Measurements from ENCODE around the gene RPS23.

The RPS23 gene

DNA sequence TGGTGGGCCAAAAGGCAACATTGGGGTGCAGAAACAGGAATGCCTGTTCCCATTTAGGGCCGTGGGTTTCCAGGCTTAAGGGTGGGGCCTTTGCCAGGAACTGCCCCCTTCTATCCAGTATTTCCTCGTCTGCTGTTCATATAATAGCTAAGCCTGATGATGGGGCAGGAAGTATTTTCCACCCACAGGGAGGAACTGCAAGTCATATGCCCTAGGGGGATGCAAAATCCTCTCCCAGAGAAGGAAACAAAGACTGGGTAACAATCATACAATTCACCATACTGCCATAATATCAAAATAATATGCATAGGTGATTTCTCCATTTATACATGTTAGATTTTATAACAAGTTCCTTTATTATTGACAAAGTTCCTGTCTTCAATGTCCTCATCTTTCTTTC lies 20.5 kb upstream of the RPS23 start:
- Mint-ChIP-seq H3K9me3 (peaks cover 3% of the 10 kb centered on the region), H3K36me3 (no peaks in the 10 kb centered on the region), H3K27me3 (no peaks in the 10 kb centered on the region), H3K4me3 (no peak overlapping the region), H3K27ac (no peak overlapping the region), H3K4me1 (peaks cover 6% of the 10 kb centered on the region)
- no peak for ATAC-seq

GRCh38 chr5:82297711-82298110 lies 19.6 kb upstream of the RPS23 start:
- no peaks in the 10 kb centered on the region for H3K36me3 Mint-ChIP-seq
- ATAC-seq = no peak
- no peak overlapping the region for H3K27ac Mint-ChIP-seq
- peaks cover 6% of the 10 kb centered on the region for H3K4me1 Mint-ChIP-seq
- peaks cover 3% of the 10 kb centered on the region for H3K9me3 Mint-ChIP-seq
- H3K27me3 Mint-ChIP-seq = no peaks in the 10 kb centered on the region
- no peak overlapping the region for H3K4me3 Mint-ChIP-seq

DNA sequence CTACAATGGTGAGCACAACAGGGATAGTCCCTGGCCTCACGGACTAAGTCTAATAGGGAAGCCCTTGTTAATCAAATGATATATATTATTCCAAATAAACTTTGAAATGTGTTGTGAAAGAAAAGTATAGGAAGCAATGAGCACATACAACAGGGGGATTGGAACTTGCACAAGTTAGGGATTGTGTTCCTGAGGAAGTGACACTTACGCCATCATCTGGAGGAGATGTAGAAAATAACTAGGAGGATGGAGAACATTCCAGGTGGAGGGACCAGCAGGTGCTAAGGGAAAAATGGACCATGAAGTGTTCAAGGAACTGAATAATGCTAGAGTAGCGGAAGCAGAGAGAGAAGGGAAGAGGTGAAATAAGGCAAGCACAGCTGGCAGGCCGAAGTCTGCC lies 18.8 kb upstream of the RPS23 start:
- no peak overlapping the region for H3K27ac Mint-ChIP-seq
- no peaks in the 10 kb centered on the region for H3K36me3 Mint-ChIP-seq
- H3K9me3 Mint-ChIP-seq = peaks cover 3% of the 10 kb centered on the region
- no peak for ATAC-seq
- H3K4me1 Mint-ChIP-seq = peaks cover 6% of the 10 kb centered on the region
- no peaks in the 10 kb centered on the region for H3K27me3 Mint-ChIP-seq
- H3K4me3 Mint-ChIP-seq = no peak overlapping the region

DNA sequence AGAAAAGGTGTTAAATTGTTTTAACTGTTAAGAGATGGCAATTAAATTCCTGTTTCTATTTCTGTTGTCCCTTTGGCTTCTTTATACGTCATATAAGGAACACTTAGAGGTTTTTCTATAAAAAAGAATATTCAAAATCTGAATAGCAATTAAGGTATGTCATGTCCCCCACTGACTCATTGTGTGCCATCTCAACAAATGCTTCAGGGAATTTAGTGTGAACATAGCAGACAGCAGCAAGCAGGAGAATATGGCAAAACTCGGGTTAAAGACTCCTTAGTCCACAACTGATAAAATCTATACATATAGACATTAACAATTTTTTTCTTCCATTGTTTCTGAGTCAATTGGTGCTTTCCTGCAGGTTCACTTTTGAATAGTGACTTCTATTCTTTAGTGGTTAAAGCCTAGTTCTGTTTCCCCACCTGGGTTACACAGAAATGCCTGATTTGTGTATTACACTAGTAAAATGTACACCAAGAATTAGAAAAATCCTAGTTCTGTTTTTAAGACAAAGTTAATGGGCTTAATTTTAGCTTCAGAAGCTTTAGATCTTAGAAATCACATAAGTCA lies 17.9 kb upstream of the RPS23 start:
- Mint-ChIP-seq H3K9me3 (peaks cover 3% of the 10 kb centered on the region), H3K27me3 (no peaks in the 10 kb centered on the region), H3K4me1 (peaks cover 6% of the 10 kb centered on the region), H3K27ac (no peak overlapping the region), H3K36me3 (no peaks in the 10 kb centered on the region), H3K4me3 (no peak overlapping the region)
- no peak for ATAC-seq

GRCh38 chr5:82295144-82295543 lies 17.0 kb upstream of the RPS23 start:
- Mint-ChIP-seq H3K9me3 (peaks cover 3% of the 10 kb centered on the region), H3K4me3 (no peak overlapping the region), H3K27me3 (no peaks in the 10 kb centered on the region), H3K27ac (no peak overlapping the region), H3K4me1 (peaks cover 6% of the 10 kb centered on the region), H3K36me3 (no peaks in the 10 kb centered on the region)
- ATAC-seq = no peak

- no peaks in the 10 kb centered on the region for H3K27me3 Mint-ChIP-seq
- ATAC-seq = no peak
- no peaks in the 10 kb centered on the region for H3K4me1 Mint-ChIP-seq
- H3K36me3 Mint-ChIP-seq = no peaks in the 10 kb centered on the region
- no peak overlapping the region for H3K27ac Mint-ChIP-seq
- H3K4me3 Mint-ChIP-seq = no peak overlapping the region
- H3K9me3 Mint-ChIP-seq = no peaks in the 10 kb centered on the region
These were observed 13.3 kb upstream of the RPS23 start for GRCh38 chr5:82291420-82291819.

- H3K27me3 Mint-ChIP-seq = no peaks in the 10 kb centered on the region
- no peaks in the 10 kb centered on the region for H3K36me3 Mint-ChIP-seq
- H3K4me3 Mint-ChIP-seq = no peak overlapping the region
- ATAC-seq = no peak
- no peak overlapping the region for H3K27ac Mint-ChIP-seq
- no peaks in the 10 kb centered on the region for H3K4me1 Mint-ChIP-seq
- H3K9me3 Mint-ChIP-seq = no peaks in the 10 kb centered on the region
These were observed 12.8 kb upstream of the RPS23 start for GRCh38 chr5:82290908-82291307.

DNA sequence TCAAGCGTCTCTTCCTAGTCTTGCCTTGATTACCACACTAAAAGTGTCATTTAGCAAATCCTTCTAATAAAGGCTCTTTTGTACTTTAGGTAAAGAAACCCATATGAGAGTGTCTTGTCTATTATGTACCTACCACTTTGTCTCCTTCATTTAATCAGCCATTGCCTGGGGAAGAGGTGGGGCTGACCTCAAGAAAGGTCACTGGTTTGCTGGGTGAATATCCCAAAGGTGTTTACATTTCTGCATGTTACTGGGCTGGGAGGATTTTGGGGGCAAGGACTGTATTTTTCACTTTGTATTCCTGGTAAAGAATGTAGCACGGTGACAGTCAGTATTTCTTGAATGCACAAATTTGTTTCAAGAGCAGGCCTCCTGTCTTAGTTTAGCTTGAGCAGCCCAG lies 11.9 kb upstream of the RPS23 start:
- Mint-ChIP-seq H3K27ac (no peak overlapping the region), H3K9me3 (no peaks in the 10 kb centered on the region), H3K36me3 (no peaks in the 10 kb centered on the region)

GRCh38 chr5:82287625-82288024 lies 9.5 kb upstream of the RPS23 start:
- no peaks in the 10 kb centered on the region for H3K4me1 Mint-ChIP-seq
- ATAC-seq = no peak
- H3K36me3 Mint-ChIP-seq = no peaks in the 10 kb centered on the region
- no peaks in the 10 kb centered on the region for H3K27me3 Mint-ChIP-seq
- no peaks in the 10 kb centered on the region for H3K9me3 Mint-ChIP-seq
- H3K27ac Mint-ChIP-seq = no peak overlapping the region
- H3K4me3 Mint-ChIP-seq = no peak overlapping the region

More for the DNA sequence above, 11.9 kb upstream of the RPS23 start:
- no peak overlapping the region for H3K4me3 Mint-ChIP-seq
- no peaks in the 10 kb centered on the region for H3K4me1 Mint-ChIP-seq
- no peak for ATAC-seq
- H3K27me3 Mint-ChIP-seq = no peaks in the 10 kb centered on the region

DNA sequence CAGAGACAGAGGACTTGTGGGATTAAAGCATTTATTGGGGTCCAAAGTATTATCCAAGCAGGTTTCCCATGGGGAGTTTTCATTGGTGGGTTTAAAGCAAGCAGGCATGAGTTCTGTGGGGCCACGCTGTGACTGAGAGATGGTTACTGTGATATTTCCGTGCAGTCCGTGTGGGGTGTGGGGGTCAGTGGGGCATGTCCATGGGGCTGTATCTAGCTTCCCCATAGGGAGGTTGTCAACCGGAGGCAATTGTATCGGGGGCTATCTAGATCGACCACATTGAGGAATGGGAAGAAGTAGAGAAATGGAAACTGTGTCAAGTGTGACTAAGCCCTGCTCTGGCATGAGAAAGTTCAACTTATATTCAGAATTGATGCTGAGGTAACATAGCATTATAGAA lies 7.1 kb upstream of the RPS23 start:
- Mint-ChIP-seq H3K9me3 (no peaks in the 10 kb centered on the region), H3K36me3 (peaks cover 5% of the 10 kb centered on the region), H3K4me3 (no peak overlapping the region), H3K27me3 (no peaks in the 10 kb centered on the region), H3K27ac (no peak overlapping the region), H3K4me1 (peaks cover 12% of the 10 kb centered on the region)
- no peak for ATAC-seq

DNA sequence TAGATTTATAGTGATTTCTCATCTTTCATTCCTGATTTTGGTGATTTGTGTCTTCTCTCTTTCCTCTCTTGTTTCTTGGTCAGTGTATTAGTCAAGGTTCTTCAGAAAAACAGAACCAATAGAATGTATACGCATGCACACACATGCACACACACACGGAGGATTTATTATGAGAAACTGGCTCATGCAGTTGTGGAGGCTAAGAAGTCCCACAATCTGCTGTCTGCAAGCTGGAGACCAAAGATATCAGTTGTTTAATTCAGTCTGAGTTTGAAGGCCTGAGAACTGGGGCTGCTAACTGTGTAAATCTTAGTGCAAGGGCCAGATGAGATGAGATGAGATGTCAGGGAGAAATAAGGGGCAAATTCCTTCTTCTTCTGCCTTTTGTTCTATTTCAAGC lies 5.7 kb upstream of the RPS23 start:
- Mint-ChIP-seq H3K4me1 (peaks cover 23% of the 10 kb centered on the region), H3K27ac (no peak overlapping the region), H3K9me3 (no peaks in the 10 kb centered on the region), H3K36me3 (peaks cover 5% of the 10 kb centered on the region), H3K27me3 (no peaks in the 10 kb centered on the region), H3K4me3 (no peak overlapping the region)
- no peak for ATAC-seq

DNA sequence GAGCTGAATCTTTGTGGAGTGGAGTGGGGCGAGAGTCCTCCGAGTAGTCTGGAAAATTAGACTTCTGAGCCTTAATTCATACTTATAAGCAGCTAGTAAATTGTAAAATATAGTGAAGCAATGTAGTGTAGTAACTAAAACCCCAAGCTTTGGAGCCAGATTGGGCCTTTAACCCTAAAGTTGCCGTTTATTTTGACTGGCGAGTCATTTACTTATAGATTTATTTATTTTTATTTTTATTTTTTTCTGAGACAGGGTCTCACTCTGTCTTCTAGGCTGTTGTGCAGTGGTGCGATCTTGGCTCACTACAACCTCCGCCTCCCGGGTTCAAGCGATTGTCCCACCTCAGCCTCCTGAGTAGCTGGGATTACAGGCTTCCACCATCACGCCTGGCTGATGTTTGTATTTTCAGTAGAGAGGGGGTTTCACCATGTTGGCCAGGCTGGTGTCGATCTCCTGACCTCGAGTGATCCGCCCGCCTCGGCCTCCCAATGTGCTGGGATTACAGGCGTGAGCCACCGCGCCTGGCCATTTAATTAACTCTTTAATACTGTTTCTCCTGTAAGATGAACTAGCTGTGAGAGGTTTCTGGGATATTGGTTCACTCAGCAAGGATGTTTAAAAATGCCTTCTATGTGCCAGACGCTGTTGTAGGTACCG lies 687 bp upstream of the RPS23 start:
- Mint-ChIP-seq H3K4me3 (peak overlapping the region; percentile 99), H3K27ac (peak overlapping the region; percentile 100), H3K36me3 (peaks cover 46% of the 10 kb centered on the region), H3K9me3 (no peaks in the 10 kb centered on the region), H3K27me3 (no peaks in the 10 kb centered on the region), H3K4me1 (peaks cover 55% of the 10 kb centered on the region)
- no peak for ATAC-seq

DNA sequence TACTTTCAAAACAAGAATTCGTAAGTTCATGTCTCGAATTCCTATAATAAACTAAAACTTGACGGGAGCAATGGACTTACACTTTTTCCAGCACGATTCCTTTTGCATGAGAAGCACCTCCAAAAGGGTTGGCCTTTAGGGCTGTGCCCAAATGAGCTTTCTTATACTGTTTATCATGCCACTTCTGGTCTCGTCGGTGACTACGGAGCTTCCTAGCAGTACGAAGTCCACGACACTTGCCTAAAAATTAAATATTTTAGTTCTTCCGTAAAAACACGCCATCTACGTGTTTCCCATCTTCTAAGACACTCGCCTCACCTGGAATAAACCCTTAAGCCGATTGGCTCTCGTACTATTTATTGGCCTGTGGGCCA lies 554 bp downstream of the RPS23 start:
- Mint-ChIP-seq H3K9me3 (no peaks in the 10 kb centered on the region), H3K36me3 (peaks cover 59% of the 10 kb centered on the region), H3K27me3 (no peaks in the 10 kb centered on the region), H3K4me1 (peaks cover 67% of the 10 kb centered on the region), H3K27ac (peak overlapping the region; percentile 100), H3K4me3 (peak overlapping the region; percentile 99)
- no peak for ATAC-seq

- H3K36me3 Mint-ChIP-seq = peaks cover 65% of the 10 kb centered on the region
- H3K27me3 Mint-ChIP-seq = no peaks in the 10 kb centered on the region
- peak overlapping the region; percentile 99 for H3K4me3 Mint-ChIP-seq
- H3K9me3 Mint-ChIP-seq = no peaks in the 10 kb centered on the region
- ATAC-seq = no peak
- peak overlapping the region; percentile 100 for H3K27ac Mint-ChIP-seq
- peaks cover 73% of the 10 kb centered on the region for H3K4me1 Mint-ChIP-seq
These were observed 1.1 kb downstream of the RPS23 start for GRCh38 chr5:82276800-82277612.

- Mint-ChIP-seq H3K9me3 (no peaks in the 10 kb centered on the region), H3K4me1 (peaks cover 66% of the 10 kb centered on the region), H3K36me3 (peaks cover 69% of the 10 kb centered on the region), H3K27me3 (no peaks in the 10 kb centered on the region), H3K4me3 (no peak overlapping the region), H3K27ac (peak overlapping the region; percentile 8)
- ATAC-seq = no peak
These were observed 2.9 kb downstream of the RPS23 start for GRCh38 chr5:82275216-82275664.
